Dermis microvascular lymphatic vessel endothelial cell (primary cell): ENCODE data around the gene PDZD7. TPM values are rescaled to one million over a fixed set of nuclear protein-coding genes. Genes with fewer than 3 reads are reported as not detected.

ENCODE experiments used
- DNase-seq, 2 donors: peaks; one replicate each; pipeline versions ENCODE4 v3.0.0 to v3.0.0-alpha.2; 2010; ENCODE audit warnings: low read depth in 2 of 2
- total RNA-seq: library from RNA; depleted of rRNA; stranded (reverse); fragments of >200 nt; gene quantifications from 2 replicates; pipeline ENCODE4 v1.2.1, GENCODE V29; 2014

The PDZD7 gene
- total RNA-seq, 1 donor from 2014 or later = 0.51 TPM

DNA sequence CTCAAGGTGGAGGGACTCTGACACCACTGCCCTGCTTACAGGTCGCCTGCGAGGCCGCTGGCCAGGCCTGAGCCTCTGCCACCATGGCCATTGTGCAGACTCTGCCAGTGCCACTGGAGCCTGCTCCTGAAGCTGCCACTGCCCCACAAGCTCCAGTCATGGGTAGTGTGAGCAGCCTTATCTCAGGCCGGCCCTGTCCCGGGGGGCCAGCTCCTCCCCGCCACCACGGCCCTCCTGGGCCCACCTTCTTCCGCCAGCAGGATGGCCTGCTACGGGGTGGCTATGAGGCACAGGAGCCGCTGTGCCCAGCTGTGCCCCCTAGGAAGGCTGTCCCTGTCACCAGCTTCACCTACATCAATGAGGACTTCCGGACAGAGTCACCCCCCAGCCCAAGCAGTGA is 28.5 kb downstream of the PDZD7 start:
- DNase-seq = no peak

DNA sequence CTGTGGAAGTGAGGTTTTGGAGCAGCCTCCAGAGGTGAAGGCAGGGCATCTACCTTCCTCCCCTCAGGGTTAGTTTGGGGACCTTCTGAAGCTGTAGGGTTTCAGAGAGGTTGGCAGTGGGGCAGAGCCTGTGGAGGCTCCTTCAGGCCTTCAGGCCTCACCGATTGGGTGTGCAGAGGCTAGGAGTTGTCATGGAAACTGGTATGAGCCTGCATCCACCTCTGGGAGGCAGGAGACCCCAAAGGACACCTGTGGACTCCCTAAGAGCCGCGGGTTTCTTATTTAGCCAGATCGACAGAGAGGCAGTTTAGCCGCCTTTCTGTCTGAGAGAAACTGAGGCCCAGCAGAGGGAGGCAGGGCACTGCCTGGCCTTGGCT is 29.3 kb downstream of the PDZD7 start:
- no peak for DNase-seq

GRCh38 chr10:101000915-101001658 is 29.8 kb downstream of the PDZD7 start:
- peak in 1 of 2 donors; percentile 95 for DNase-seq

- peak in 1 of 2 donors; percentile 27 for DNase-seq
These were observed 30.6 kb downstream of the PDZD7 start for GRCh38 chr10:101000127-101000914.

- no peak for DNase-seq
These were observed 31.2 kb downstream of the PDZD7 start, which contains the start of gene LZTS2 for GRCh38 chr10:100999742-101000126. LZTS2 (plus strand) TSS chr10:100999808; CDS start chr10:101002539, 2,731 bp downstream.

- peak in 1 of 2 donors; percentile 81 for DNase-seq
These were observed 31.8 kb downstream of the PDZD7 start for GRCh38 chr10:100998991-100999741.

GRCh38 chr10:100998183-100998990 is 32.5 kb downstream of the PDZD7 start:
- DNase-seq = peak in 1 of 2 donors; percentile 82

DNA sequence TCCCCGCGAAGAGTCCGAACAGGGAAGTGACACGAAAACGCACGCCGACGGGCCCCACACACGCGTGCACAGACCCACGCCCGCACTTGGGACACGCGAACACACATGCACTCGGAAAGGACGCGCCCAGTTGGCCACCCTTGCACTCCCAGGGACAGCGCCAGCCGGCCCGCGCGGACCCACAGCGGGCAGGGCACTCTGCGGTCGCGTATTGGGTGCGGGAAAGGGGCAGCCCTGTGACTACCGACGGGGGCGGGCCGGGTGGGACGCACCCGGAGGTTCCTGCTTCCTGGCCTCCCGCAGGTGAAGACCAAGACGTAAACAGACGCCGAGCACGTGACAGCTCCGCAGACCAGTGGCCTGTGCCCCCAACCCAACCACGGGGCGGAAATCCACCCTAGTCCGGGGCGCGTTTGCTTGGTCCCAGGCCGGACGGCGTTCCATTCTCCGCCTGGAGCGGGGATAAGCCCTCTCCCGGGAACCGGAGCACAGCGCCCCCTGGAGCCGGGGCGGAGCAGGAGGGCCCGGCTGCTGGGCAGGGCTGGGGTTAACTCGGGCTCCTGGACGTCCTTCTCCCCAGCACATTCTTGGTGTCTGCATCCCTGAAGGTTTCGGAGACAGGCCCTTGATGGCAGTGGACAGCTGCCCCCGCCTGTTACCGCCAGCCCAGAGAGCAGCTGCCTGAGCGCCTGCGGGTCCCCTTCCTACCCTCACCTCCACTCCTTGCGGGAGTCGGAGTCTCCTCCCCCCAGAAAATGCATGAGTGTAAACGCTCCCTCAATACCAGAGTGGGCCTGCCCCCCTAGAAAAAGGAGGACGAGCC is 33.4 kb downstream of the PDZD7 start:
- peak in 1 of 2 donors; percentile 75 for DNase-seq

DNA sequence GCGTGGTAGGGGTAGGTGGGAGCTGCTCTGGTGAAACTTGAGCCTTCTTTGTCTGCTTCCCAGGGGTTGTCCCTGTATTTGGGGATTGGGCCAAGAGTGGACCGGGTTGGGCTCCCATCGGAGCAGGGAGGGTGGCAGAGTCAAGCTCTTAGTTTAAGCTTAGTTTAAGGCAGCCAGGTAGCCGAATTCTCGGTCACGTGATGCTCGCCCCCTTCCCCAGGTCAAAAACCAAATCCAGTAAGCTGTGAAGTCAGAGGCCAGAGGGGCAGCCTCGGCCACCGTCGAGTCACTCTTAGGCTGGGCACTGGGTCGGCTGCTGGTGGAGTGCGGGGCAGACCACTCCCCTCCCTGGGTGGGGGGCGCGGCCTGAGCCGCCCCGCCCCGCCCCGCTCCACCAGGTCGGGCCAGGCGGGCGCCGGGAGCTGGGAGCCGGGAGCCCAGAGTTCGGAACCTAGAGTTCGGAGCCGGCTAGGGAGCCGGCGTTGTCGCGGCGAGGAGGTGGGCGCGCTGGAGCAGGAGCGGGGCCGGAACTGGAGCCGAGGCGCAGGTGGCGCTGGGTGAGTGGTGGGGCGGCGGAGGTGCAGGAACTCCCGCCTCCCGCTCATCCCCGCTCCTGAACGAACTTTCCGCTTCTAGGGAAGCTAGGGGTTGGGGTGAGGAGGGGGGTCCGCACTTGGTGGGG is 34.1 kb downstream of the PDZD7 start:
- DNase-seq = peak in 1 of 2 donors; percentile 48

DNA sequence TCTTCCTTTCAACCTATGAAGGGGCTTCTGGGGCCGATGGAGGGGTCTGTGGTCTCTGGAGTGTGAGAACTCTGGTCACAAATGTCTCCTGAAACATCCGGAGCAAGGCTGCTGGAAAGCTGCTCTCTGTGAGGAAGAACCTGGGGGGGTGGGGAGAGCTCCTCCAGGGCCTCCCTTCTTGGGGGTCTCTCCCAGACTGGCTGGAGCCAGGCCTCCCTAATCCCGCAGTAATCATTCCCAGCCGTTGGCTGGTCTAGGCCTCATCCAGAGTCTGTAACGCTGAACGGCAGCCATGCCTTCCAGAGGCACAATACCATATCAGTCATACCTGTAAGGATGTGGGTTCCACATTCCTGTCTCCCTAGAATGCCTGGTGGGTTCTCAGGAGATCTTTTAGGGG is 35.7 kb downstream of the PDZD7 start:
- DNase-seq = no peak

DNA sequence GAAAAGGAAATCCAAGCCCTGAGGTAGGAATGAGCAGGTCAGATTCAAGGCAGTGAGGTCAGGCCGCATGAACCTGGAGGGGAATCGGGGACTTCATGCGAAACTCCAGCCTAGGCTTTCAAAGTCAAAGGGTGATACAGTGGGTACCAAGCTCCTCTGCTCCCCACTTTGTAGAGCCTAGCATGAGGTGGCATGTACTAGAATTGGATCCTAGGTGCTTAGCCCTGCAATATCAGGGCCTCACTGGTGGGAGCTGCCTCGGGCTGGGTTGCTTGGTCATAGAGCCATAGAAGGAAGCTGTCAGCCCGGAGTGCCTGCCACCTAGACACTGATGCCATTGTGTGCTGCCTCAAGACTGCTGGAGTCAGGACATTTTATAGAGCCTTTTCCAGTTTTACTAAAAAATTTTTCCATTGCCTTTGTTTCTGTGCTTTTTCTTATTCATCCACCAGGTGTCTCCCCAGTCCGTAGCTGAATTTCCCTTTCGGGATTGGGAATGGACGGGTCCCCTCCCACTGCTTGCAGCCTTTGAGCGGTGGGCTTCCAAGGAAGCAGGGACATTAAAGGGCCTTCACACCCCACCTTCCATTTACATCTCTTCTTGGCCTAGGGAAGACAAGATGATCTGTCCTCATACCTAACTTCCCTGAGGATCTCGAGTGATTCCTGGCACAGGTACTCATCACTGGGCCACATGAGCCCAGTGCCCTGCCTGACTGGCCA is 36.8 kb downstream of the PDZD7 start:
- peak in 1 of 2 donors; percentile 56 for DNase-seq

- DNase-seq = no peak
These were observed 41.8 kb downstream of the PDZD7 start for GRCh38 chr10:100989088-100989487.

DNA sequence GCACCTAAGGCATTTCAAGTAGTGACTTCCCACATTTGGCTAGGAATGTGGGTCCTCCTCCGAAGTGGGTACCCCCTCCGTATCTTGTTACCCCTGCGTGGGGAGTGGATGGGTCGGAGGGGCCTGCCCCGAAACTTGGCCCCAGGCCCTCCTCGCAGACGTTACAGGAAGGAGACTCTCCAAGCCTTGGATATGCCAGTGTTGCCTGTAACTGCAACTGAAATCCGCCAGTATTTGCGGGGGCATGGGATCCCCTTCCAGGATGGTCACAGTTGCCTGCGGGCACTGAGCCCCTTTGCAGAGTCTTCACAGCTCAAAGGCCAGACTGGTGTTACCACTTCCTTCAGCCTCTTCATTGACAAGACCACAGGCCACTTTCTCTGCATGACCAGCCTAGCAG is 42.8 kb downstream of the PDZD7 start:
- DNase-seq = no peak

GRCh38 chr10:100987685-100988049 is 43.3 kb downstream of the PDZD7 start:
- no peak for DNase-seq

- DNase-seq = peak in 1 of 2 donors; percentile 80
These were observed 43.8 kb downstream of the PDZD7 start, which contains the start of the genes MRPL43 and TWNK for GRCh38 chr10:100986952-100987684. MRPL43 (minus strand) TSS chr10:100987497; CDS start chr10:100987443, 54 bp downstream. TWNK (plus strand) TSS chr10:100987543; CDS start chr10:100988211, 668 bp downstream.

GRCh38 chr10:100986623-100986951 is 44.3 kb downstream of the PDZD7 start:
- no peak for DNase-seq

DNA sequence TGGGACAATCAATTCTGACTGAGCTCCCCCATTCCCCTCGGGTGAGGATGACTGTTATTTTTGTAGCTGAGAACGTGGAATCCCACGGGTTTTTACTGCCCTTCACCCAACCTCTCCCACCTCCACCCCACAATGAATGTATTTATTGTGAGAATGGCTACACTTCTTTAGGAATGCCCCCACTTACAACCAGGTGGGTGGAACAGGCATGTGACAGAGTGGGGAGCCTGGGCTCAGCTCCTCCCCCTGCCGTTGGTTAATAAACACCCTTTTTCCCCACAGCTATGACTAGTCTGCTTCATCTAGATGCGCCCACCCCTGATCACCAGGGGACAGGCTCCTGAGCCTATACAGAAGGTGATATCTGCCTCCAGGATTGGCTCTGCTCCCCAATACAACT is 45.6 kb downstream of the PDZD7 start:
- no peak for DNase-seq

DNA sequence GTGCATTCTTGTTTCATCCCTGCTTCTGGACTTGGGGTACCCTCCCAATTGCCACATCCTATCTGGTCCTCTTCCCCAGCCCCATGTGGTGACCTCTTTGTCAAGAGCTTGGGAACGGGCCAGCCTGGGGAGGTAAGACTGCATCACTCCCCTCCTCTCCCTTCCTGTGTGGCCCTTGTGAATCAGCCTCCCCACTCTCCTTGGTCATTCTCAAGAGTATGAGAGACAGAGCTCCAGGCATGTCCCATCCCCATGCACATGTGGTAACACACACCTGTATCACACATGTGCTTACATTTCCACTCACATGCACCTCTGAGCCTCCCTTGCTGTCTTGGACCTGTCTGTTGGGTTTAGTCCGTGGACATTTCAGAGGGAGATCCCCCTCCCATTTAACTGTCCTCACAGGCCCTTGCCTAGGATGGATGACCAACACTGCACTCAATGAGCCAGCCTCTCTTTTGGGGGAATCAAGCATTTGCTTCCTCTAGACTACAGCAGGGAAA is 46.2 kb downstream of the PDZD7 start:
- DNase-seq = no peak
